HTR-8/SVneo (cell line): ENCODE results near the gene DLK1.

Experiments
- DNase-seq: peaks from one replicate; pipeline ENCODE4 v3.0.0; 2011; ENCODE audit warnings: low spot score, mixed read lengths; ENCODE audit not compliant: insufficient read length
- FAIRE-seq: peaks from 2 replicates; lab custom pipeline; 2011; peaks lifted over from hg19 to GRCh38; lab: Jason Lieb, UNC

Gene DLK1

GRCh38 chr14:100692859-100693558 lies 33.7 kb upstream of the DLK1 start:
- peak; percentile 97 for FAIRE-seq
- DNase-seq: peak; percentile 94

GRCh38 chr14:100693877-100694578 lies 32.7 kb upstream of the DLK1 start:
- no peak for DNase-seq
- FAIRE-seq: no peak

- DNase-seq (no peak), FAIRE-seq (no peak)
These were observed 31.9 kb upstream of the DLK1 start for GRCh38 chr14:100694579-100695422.

- no peak for DNase-seq
- FAIRE-seq: no peak
These were observed 31.3 kb upstream of the DLK1 start for GRCh38 chr14:100695423-100695738.

GRCh38 chr14:100696008-100696407 lies 30.7 kb upstream of the DLK1 start:
- no peak for DNase-seq
- no peak for FAIRE-seq

- no peak for DNase-seq
- no peak for FAIRE-seq
These were observed 30.1 kb upstream of the DLK1 start for GRCh38 chr14:100696590-100696989.

- FAIRE-seq: no peak
- DNase-seq: no peak
These were observed 28.6 kb upstream of the DLK1 start for GRCh38 chr14:100698066-100698465.

- FAIRE-seq (no peak), DNase-seq (no peak)
These were observed 27.8 kb upstream of the DLK1 start for GRCh38 chr14:100698666-100699448.

- peak; percentile 9 for FAIRE-seq
- no peak for DNase-seq
These were observed 25.4 kb upstream of the DLK1 start for GRCh38 chr14:100701314-100701713.

- no peak for FAIRE-seq
- no peak for DNase-seq
These were observed 24.1 kb upstream of the DLK1 start for GRCh38 chr14:100702590-100702989.

- FAIRE-seq (no peak), DNase-seq (no peak)
These were observed 23.1 kb upstream of the DLK1 start for GRCh38 chr14:100703386-100704220.

GRCh38 chr14:100706200-100706599 lies 20.5 kb upstream of the DLK1 start:
- no peak for FAIRE-seq
- DNase-seq: no peak

GRCh38 chr14:100706860-100707259 lies 19.8 kb upstream of the DLK1 start:
- DNase-seq (no peak), FAIRE-seq (peak; percentile 98)

GRCh38 chr14:100708425-100709288 lies 18.0 kb upstream of the DLK1 start:
- FAIRE-seq: no peak
- DNase-seq: no peak

- FAIRE-seq: no peak
- no peak for DNase-seq
These were observed 17.1 kb upstream of the DLK1 start for GRCh38 chr14:100709289-100710284.

- FAIRE-seq: no peak
- no peak for DNase-seq
These were observed 16.3 kb upstream of the DLK1 start for GRCh38 chr14:100710391-100710790.

- DNase-seq (no peak), FAIRE-seq (no peak)
These were observed 15.7 kb upstream of the DLK1 start for GRCh38 chr14:100710826-100711462.
